GM23248 (cell line): ENCODE results near the gene FILIP1.

Experiments
- EZH2 ChIP-seq: fragments of 200-600 bp; sonication (generic); IDR thresholded peaks from 2 replicates; pipeline ENCODE4 v1.6.1; 2018; ENCODE audit warnings: antibody characterized with exemption, mild to moderate bottlenecking; ENCODE audit not compliant: insufficient read depth, poor library complexity, severe bottlenecking
- EZH2phosphoT487 ChIP-seq: fragments of 200-600 bp; sonication (generic); IDR thresholded peaks from 2 replicates; pipeline ENCODE4 v1.6.1; 2018; ENCODE audit warnings: antibody characterized with exemption, moderate library complexity, mild to moderate bottlenecking, low read depth; ENCODE audit not compliant: insufficient read depth

- TF ChIP-seq EZH2 (no peak), EZH2phosphoT487 (no peak)
Observed at GRCh38 chr6:75478929-75479328, 14.7 kb downstream of the FILIP1 start.
